Left colon (tissue), 2 donors: ENCODE results near the gene UBAC2. TPM values are rescaled to one million over a fixed set of nuclear protein-coding genes. Genes with fewer than 3 reads are reported as not detected.
"Not testable (repeated sequence)": the region's sequence is repeated elsewhere in the genome, so short reads cannot be mapped to it uniquely, and the experiment has no call there.

Experiments
- ATAC-seq: fragments of 200-7000 bp; cut with Tn5 transposase; one replicate; pipeline ENCODE4 v1.9.1; 2020; ENCODE audit warnings: mild to moderate bottlenecking, moderate library complexity
- DNase-seq, 2 donors: peaks; one replicate each; pipeline ENCODE4 v3.0.0-alpha.2; 2020
- intact Hi-C, 2 donors: fragments of 100-400 bp; cut with DNase I in 1 of 2; cut with micrococcal nuclease in 1 of 2; formaldehyde crosslinking; loops; one replicate each; pipeline versions ENCODE4 v1.11.2 to v1.14.0; 2022; cut with DNase I, micrococcal nuclease
- total RNA-seq, 2 donors: library from RNA; stranded (reverse); fragmentation: NEBNext Ultra II Directional; extraction: Animal tissue kit (Norgen Biotek cat#: 25700); gene quantifications; one replicate each; pipeline ENCODE4 v1.2.1, GENCODE V29; 2021
- donor health status: DM: no; HTN: no; CAD: no.
- donor health status: DM: yes; HTN: yes; CAD: no.

The UBAC2 gene
- total RNA-seq, 2 donors from 2014 or later: 63.7 to 75.5 TPM

- no peak for DNase-seq
- ATAC-seq: no peak
- intact Hi-C loops: no loop called here
Observed at GRCh38 chr13:99407906-99408702, 207.4 kb downstream of the UBAC2 start.

- intact Hi-C loops: no loop called here
- DNase-seq (no peak), ATAC-seq (no peak)
Observed at GRCh38 chr13:99408703-99409000, 208.0 kb downstream of the UBAC2 start.

- DNase-seq: not testable (repeated sequence)
Observed at GRCh38 chr13:99409461-99410083, 208.9 kb downstream of the UBAC2 start.

GRCh38 chr13:99410646-99411475, 210.2 kb downstream of the UBAC2 start:
- intact Hi-C loops, DNase-seq, ATAC-seq: not testable (repeated sequence)

More at GRCh38 chr13:99409461-99410083, 208.9 kb downstream of the UBAC2 start:
- ATAC-seq, intact Hi-C loops: not testable (repeated sequence)

- ATAC-seq: no peak
- intact Hi-C loops: no loop called here
- no peak for DNase-seq
Observed at GRCh38 chr13:99412856-99413255, 212.2 kb downstream of the UBAC2 start.

GRCh38 chr13:99414048-99414995, 213.7 kb downstream of the UBAC2 start:
- intact Hi-C loops: no loop called here
- DNase-seq (no peak), ATAC-seq (no peak)

GRCh38 chr13:99415014-99415650, 214.5 kb downstream of the UBAC2 start:
- no peak for ATAC-seq

GRCh38 chr13:99415851-99416331, 215.2 kb downstream of the UBAC2 start:
- no peak for ATAC-seq
- no peak for DNase-seq
- intact Hi-C loops: no loop called here

More at GRCh38 chr13:99415014-99415650, 214.5 kb downstream of the UBAC2 start:
- intact Hi-C loops: no loop called here
- DNase-seq: no peak

GRCh38 chr13:99416411-99417121, 215.9 kb downstream of the UBAC2 start:
- intact Hi-C loops: no loop called here
- DNase-seq (no peak), ATAC-seq (no peak)

GRCh38 chr13:99417201-99418102, 216.8 kb downstream of the UBAC2 start:
- no peak for DNase-seq
- no peak for ATAC-seq
- intact Hi-C loops: no loop called here

- DNase-seq (no peak), ATAC-seq (no peak)
- intact Hi-C loops: no loop called here
Observed at GRCh38 chr13:99418103-99418842, 217.6 kb downstream of the UBAC2 start.

GRCh38 chr13:99418843-99419140, 218.1 kb downstream of the UBAC2 start:
- intact Hi-C loops: no loop called here
- DNase-seq (no peak), ATAC-seq (no peak)

GRCh38 chr13:99419591-99420243, 219.1 kb downstream of the UBAC2 start:
- intact Hi-C loops: no loop called here
- DNase-seq (no peak), ATAC-seq (no peak)

GRCh38 chr13:99421271-99421670, 220.6 kb downstream of the UBAC2 start:
- intact Hi-C loops: no loop called here
- DNase-seq: no peak
- ATAC-seq: no peak

- intact Hi-C loops: no loop called here
- ATAC-seq (no peak), DNase-seq (no peak)
Observed at GRCh38 chr13:99421758-99422585, 221.3 kb downstream of the UBAC2 start.
